DMS114 treated with DMSO at 0.1 percent for 48 hours (cell line): ENCODE measurements around the gene SPPL3.
"Not testable (repeated sequence)": the region's sequence is repeated elsewhere in the genome, so short reads cannot be mapped to it uniquely, and the experiment has no call there.

ENCODE experiments used
- DNase-seq: peaks from one replicate; lab custom pipeline; 2025; ENCODE audit not compliant: unreplicated experiment; lab: John Stamatoyannopoulos, UW

The SPPL3 gene

GRCh38 chr12:120920178-120920577 is 16.0 kb upstream of the SPPL3 start:
- DNase-seq, result no peak

DNA sequence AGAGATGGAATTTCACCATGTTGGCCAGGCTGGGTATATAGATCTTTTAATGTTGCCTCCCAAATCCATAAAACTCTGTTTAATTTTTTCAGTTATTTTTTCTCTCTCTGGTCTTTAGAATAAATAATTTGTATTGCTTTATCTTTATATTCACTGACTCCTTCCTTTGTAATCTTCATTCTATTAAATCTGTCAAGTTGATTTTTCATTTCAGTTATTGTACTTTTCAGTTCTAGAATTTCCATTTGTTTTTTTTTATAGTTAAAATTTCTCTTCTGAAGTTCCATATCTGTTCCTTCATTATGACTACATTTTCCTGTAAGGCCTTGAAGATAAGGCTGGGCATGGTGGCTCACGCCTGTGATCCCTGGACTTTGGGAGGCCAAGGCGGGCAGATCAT is 13.6 kb upstream of the SPPL3 start:
- no peak for DNase-seq

- no peak for DNase-seq
These were observed 12.4 kb upstream of the SPPL3 start for GRCh38 chr12:120916561-120916960.

DNA sequence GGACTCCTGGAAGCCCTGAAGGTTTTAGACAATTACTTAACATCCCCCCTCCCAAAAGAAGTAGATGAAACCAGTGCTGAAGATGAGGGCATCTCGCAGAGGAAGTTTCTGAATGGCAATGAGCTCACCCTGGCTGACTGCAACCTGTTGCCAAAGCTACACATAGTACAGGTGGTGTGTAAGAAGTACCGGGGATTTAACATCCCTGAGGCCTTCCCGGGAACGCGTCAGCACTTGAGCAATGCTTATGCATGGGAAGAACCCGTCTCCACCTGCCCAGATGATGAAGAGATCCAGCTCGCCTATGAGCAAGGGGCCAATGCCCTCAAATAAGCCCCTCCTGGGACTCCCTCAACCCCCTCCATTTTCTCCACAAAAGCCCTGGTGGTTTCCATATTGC is 10.6 kb upstream of the SPPL3 start:
- no peak for DNase-seq

DNA sequence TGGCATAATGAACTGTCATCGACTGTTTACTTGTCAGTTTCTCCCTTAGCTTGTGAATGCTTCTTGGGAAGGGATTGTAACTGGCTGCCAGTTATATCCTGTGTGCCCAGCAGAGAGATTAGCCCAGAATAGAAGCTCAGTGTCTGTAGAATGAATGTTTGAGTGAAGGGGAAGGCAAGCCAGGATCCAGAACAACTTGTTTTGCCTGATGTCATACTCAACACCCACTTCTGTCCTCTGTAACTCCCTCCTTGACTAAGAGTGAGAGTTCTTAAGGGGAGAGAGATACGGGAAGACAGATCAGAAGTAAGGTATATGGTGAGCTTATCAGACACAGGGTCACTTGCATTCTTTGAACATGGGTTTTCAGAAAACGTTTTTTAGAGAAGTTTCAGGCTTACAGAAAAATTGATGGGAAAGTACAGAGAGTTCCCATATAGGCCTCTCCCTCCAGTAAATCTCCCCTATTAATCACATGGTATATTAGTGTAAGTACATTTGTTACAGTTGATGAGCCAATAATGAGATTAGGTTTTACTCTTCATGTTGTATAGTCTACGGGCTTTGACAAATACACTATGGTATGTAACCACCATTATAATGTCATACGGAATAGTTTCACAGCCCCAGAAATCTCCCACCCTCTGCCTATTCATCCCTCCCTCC is 5.6 kb upstream of the SPPL3 start:
- no peak for DNase-seq

DNA sequence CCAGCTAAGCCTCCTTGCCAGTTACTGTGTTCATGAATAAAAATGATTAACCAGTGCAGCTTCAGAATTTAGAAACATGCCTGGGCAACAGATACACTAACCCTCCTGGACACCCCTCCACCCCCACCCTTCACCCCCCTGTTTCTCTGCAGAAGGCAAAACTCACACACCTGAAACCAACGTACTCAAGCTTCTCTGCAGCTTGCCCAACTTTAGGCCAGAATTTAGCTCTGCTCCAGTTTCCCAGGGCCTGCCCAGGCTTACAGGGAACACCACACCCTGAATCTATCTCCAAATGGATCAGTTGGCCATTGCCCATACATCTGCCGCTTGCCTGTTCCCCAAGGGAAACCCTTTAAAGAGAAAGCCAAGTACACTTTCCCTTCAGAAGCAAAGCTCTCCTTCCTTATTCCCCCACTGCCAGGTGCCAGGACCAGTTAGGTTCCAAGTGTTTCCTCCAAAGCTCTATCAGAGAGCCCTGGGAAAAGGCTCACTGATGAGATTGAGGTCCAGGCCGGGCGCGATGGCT is 1.8 kb upstream of the SPPL3 start:
- DNase-seq, result no peak

GRCh38 chr12:120903412-120904196 is 554 bp downstream of the SPPL3 start:
- no peak for DNase-seq

- no peak for DNase-seq
These were observed 1.2 kb downstream of the SPPL3 start for GRCh38 chr12:120902846-120903411.

DNA sequence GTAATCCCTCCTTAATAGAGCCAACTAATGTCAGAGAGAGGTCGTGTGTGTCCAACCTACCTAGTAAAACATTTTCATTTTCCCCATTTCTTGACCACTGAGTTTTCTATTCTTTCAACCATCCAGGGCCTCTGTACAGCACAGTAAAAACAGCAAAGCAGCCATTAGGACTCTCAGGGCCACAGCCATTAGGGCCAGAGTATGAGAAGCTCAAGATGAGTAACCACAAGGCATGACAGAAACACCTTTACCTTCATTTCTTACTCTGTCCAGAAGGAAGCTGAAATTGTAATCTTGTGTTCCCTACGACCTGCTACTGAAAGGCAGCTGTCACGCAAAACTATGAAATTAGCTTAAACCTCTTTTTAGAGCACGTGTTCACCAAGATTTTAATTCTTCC is 2.3 kb downstream of the SPPL3 start:
- no peak for DNase-seq

- DNase-seq, result not testable (repeated sequence)
These were observed 3.1 kb downstream of the SPPL3 start for GRCh38 chr12:120901101-120901500.

- no peak for DNase-seq
These were observed 8.6 kb downstream of the SPPL3 start for GRCh38 chr12:120895532-120895931.

GRCh38 chr12:120892265-120892664 is 11.9 kb downstream of the SPPL3 start:
- no peak for DNase-seq

DNA sequence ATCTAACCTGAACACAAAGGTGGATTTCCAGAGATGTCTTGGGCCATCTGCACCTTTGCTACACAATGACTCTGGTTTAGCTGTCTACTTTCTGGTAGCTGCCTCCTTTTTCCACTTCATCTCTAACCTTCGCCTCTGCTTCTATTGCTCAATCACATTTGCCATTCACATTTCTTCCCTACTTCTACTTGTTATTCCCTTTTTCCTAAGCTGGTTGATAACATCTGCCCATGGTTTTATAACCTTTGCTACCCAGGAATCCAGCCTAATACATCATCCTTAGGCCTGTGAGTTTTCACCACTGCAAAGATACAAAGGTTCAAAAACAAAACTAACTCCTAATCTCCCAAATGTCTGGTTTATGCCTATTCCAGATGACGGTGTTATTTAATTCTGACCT is 13.2 kb downstream of the SPPL3 start:
- no peak for DNase-seq

DNA sequence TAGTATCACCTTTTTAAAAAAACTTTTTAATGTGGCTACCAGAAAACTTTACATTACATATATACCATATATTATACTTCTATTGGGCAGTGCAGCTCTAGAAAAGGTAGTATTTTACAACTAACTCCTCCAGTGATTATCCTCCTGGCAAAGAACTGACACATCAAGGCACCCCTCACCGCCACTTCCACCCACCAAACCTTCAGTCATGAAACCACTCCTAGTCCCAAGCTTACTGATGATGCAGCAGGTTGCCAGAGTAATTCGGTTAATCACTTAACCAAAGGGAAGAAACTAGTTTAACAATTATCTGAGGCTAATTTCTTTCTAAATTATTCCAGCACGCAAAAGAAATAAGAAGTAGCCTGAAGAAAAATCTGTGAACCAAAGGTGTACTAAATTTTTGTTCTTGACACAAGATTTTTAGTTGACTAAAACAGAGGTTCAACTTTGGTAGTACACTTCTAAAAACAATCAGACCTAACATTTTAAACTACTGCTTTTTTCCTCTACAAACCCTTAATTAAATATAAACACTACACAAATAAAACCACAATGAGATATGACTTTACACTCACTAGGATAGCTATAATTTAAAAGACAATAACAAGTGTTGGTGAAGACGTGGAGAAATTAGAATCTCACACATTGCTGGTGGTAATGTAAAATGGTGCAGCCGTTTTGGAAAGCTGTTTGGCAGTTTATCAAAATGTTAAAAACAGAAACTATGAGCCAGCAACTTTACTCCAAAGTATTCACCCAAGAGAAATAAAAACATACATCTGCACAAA is 16.7 kb downstream of the SPPL3 start:
- no peak for DNase-seq

DNA sequence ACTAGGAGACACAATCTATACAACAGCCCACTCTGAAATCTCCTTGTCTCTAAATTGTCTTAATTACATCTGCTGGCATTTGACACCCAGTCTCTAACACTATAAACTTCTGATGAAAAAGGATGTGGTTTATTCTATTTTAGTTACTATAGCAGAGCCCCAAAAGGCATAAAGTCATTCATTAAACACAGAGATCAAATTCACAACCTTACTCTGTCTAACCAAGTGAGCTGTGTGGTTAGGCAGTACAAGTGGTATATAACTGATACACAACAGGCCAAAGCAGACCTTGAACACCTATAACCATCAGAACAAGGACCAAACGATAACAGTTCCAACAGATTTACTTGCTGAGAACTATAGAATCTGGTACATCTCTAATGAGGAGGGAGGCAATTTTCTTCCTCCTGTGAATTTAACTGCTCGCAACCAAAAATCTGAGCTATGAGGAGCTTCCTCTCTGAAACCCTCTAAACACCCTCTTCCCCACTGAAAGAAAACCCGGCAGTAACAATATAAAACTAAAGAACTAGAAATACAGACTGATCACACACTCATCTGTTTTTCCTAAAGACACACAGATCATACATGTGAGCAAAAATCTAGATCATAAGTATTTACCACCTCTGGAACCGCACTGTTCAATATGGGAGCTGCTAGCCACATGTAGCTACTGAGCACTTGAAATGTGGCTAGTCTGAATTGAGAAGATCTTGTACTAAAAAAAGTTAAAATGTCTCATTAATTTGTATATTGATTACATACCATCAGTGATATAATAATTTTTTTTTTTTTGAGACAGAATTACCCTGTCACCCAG is 17.7 kb downstream of the SPPL3 start:
- DNase-seq, result no peak

- DNase-seq, result no peak
These were observed 18.6 kb downstream of the SPPL3 start for GRCh38 chr12:120885521-120885920.

GRCh38 chr12:120884644-120885043 is 19.5 kb downstream of the SPPL3 start:
- no peak for DNase-seq

- DNase-seq, result no peak
These were observed 22.1 kb downstream of the SPPL3 start for GRCh38 chr12:120882055-120882555.

DNA sequence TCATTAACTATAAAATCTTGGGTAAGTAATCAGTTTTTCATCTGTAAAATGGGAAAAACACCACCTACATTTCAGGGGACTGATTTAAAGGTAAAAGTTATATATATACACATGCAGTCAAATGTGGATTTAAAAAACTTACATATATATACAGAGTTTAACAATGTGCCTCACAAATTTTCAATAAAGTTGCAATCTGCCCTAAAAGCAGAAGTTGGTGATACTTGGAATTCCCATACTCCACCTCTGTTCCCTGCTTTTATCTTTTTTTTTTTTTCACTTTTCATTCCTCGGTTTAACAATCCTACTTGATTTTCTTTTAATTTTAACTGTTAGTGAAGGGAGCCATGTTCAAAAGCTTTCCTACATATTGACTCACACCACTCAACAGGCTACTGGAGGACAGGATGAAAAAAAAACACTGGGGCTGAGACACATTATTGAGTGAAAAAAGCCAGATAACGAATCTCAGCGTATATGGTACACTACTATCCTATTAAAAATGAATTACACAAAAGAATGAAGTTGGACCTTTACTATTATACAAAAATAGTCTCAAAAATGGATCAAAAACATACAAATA is 24.3 kb downstream of the SPPL3 start:
- DNase-seq, result no peak

GRCh38 chr12:120879102-120879501 is 25.1 kb downstream of the SPPL3 start:
- DNase-seq, result no peak
